ENCODE results near the gene DDC.

- no peak for TF ChIP-seq CTCF (IDR thresholded peaks at IDR 0.05)
- TF ChIP-seq POLR2AphosphoS5 (IDR thresholded peaks at IDR 0.05), result no peak
- TF ChIP-seq POLR2A (IDR thresholded peaks at IDR 0.05), result no peak
Observed at GRCh38 chr7:50422858-50423257, 142.3 kb downstream of the DDC start.
